ENCODE results near the gene INPP5A.

Gene INPP5A

GRCh38 chr10:132805599-132805998 lies 268.0 kb downstream of the INPP5A start:
- DNase-seq (ENCODE audit: low spot score), result no peak

GRCh38 chr10:132806110-132806509 lies 268.5 kb downstream of the INPP5A start:
- DNase-seq (ENCODE audit: low spot score), result no peak

- no peak for DNase-seq (ENCODE audit: low spot score)
Observed at GRCh38 chr10:132806561-132807003, 269.0 kb downstream of the INPP5A start.

- no peak for DNase-seq (ENCODE audit: low spot score)
Observed at GRCh38 chr10:132807621-132808049, 270.0 kb downstream of the INPP5A start.

- DNase-seq (ENCODE audit: low spot score), result peak; percentile 70
Observed at GRCh38 chr10:132808383-132809231, 271.0 kb downstream of the INPP5A start.

GRCh38 chr10:132809232-132810140 lies 271.9 kb downstream of the INPP5A start:
- no peak for DNase-seq (ENCODE audit: low spot score)

GRCh38 chr10:132810141-132810806 lies 272.7 kb downstream of the INPP5A start:
- no peak for DNase-seq (ENCODE audit: low spot score)

- DNase-seq (ENCODE audit: low spot score), result no peak
Observed at GRCh38 chr10:132810807-132811700, 273.5 kb downstream of the INPP5A start.

GRCh38 chr10:132811891-132812481 lies 274.4 kb downstream of the INPP5A start:
- no peak for DNase-seq (ENCODE audit: low spot score)

- no peak for DNase-seq (ENCODE audit: low spot score)
Observed at GRCh38 chr10:132812520-132812919, 274.9 kb downstream of the INPP5A start.

- no peak for DNase-seq (ENCODE audit: low spot score)
Observed at GRCh38 chr10:132813001-132813401, 275.4 kb downstream of the INPP5A start.

- DNase-seq (ENCODE audit: low spot score), result no peak
Observed at GRCh38 chr10:132813560-132814468, 276.2 kb downstream of the INPP5A start.

GRCh38 chr10:132814469-132814856 lies 276.9 kb downstream of the INPP5A start:
- no peak for DNase-seq (ENCODE audit: low spot score)

GRCh38 chr10:132815168-132815857 lies 277.7 kb downstream of the INPP5A start:
- DNase-seq (ENCODE audit: low spot score), result no peak

GRCh38 chr10:132816718-132817117 lies 279.1 kb downstream of the INPP5A start:
- no peak for DNase-seq (ENCODE audit: low spot score)

GRCh38 chr10:132817701-132818211 lies 280.2 kb downstream of the INPP5A start:
- peak; percentile 17 for DNase-seq (ENCODE audit: low spot score)

GRCh38 chr10:132820056-132820455 lies 282.5 kb downstream of the INPP5A start:
- no peak for DNase-seq (ENCODE audit: low spot score)

GRCh38 chr10:132825783-132826523 lies 288.4 kb downstream of the INPP5A start:
- DNase-seq (ENCODE audit: low spot score), result peak; percentile 4
